ENCODE results near the gene PCF11.
"Not testable (repeated sequence)": the region's sequence is repeated elsewhere in the genome, so short reads cannot be mapped to it uniquely, and the experiment has no call there.

Gene PCF11, protein sequence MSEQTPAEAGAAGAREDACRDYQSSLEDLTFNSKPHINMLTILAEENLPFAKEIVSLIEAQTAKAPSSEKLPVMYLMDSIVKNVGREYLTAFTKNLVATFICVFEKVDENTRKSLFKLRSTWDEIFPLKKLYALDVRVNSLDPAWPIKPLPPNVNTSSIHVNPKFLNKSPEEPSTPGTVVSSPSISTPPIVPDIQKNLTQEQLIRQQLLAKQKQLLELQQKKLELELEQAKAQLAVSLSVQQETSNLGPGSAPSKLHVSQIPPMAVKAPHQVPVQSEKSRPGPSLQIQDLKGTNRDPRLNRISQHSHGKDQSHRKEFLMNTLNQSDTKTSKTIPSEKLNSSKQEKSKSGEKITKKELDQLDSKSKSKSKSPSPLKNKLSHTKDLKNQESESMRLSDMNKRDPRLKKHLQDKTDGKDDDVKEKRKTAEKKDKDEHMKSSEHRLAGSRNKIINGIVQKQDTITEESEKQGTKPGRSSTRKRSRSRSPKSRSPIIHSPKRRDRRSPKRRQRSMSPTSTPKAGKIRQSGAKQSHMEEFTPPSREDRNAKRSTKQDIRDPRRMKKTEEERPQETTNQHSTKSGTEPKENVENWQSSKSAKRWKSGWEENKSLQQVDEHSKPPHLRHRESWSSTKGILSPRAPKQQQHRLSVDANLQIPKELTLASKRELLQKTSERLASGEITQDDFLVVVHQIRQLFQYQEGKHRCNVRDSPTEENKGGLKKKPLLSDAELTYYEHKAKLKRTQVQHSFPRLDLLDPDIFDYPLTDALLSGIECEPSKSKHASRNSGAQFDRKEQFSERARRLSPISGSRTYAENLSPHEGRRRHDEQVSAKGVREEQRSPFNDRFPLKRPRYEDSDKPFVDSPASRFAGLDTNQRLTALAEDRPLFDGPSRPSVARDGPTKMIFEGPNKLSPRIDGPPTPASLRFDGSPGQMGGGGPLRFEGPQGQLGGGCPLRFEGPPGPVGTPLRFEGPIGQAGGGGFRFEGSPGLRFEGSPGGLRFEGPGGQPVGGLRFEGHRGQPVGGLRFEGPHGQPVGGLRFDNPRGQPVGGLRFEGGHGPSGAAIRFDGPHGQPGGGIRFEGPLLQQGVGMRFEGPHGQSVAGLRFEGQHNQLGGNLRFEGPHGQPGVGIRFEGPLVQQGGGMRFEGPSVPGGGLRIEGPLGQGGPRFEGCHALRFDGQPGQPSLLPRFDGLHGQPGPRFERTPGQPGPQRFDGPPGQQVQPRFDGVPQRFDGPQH (N-terminal part only)

DNA sequence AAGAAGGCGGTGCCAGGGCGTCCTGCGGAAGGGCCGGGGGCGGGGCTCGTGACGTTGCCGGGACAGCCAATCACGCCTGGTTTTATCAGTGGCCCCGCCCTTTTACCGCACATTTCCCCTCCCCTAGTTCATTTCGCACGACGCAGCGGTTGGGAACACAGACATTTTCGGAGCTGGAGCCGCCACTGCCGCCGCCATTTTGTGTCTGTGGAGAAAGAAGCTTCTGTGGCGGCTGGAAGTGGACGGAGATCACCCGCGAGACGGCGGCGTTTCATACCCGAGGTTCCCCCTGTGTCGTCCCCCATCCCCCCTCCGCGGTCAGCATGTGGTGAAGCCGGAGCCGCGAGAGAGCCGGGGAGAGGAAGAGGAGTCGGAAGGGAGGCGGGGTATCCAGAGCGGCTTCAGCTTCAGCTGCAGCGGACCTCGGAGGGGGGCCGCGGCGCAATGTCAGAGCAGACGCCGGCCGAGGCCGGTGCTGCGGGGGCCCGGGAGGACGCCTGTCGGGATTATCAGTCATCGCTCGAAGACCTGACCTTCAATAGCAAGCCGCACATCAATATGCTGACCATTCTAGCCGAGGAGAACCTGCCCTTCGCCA, at the start of gene PCF11:
TSS of gene PCF11 (plus strand) at position 136 of the 598 bp plus-strand sequence. CDS start at position 445, 309 bp downstream.
- DNase-seq: peak; percentile 82

DNA sequence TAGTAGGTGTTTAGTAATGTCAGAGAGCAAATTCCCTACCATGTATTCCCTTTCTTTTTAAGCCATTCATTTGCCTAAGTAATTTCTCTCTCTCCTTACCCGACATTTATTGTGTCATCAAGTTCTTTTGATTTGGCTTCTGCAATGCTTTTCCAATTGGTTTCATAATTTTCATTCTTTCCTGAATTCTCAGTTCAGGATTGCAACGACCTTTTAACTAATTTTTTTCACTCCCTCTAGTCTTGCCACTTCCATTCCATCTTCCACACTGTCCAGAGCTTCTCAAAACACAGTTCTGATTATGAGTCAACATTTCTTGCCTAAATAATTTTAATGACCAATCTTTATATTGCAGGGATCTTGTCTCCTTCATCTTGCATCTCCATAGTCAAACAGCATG, 44.0 kb upstream of the PCF11 start:
- DNase-seq: no peak

- DNase-seq: no peak
Observed at GRCh38 chr11:83115026-83115425, 41.9 kb upstream of the PCF11 start.

GRCh38 chr11:83115551-83115950, 41.4 kb upstream of the PCF11 start:
- DNase-seq: no peak

- no peak for DNase-seq
Observed at GRCh38 chr11:83116015-83116641, 40.8 kb upstream of the PCF11 start.

DNA sequence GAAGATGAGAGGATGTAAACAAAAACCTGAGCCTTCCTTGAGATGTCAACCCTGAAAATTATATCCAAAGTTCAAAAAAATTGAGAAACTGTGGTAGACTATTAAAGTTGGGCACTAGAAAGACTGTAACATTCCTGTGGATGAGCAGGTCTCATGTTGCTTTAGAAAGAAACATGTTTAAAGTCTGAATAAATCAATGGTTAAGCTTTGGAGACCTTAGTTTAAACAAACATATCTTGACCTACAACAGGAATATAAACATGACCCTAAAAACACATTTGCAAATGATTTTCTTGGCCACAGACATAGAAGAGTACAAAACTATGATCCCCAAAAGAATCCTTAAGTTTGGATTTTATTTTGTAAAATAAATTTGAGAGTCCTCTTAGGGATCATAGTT, 38.1 kb upstream of the PCF11 start:
- DNase-seq: no peak

DNA sequence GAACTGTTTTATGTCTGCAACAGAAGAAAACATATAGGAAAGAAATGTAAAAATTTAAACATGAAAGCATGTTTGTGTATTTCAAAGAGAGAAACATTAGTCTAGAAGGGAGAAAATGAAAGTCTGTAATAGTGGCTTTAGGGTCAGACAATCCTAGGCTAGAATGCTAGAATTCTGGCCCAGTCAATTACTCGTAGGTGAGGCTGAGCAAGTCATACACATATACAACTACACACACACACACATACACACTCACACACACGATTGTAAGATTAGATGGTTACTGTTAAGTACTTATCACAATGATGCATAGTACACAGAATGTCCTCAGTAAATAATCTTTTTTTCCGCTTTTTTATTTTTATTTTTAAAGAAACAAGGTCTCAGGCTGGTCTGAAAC, 37.7 kb upstream of the PCF11 start:
- no peak for DNase-seq

DNA sequence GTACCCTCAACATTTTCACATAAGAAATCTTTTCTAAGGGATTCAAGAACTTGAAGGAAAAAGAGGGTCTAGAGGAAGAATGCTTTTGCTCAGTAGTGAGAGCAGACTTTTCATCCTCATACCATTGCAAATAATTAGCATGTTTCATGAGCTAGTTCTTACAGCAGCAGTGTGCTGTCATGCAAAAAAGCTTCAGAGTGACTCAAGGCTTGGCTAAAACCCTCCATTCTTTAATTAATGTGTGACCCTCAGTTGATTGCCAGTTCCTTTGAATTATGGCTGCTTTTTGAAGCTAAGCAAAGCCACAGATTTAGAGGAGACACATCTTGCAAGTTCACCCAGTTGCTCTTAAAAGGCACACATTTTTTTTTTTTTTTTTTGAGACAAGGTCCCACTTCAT, 36.6 kb upstream of the PCF11 start:
- no peak for DNase-seq

- DNase-seq: no peak
Observed at GRCh38 chr11:83122050-83122449, 34.9 kb upstream of the PCF11 start.

DNA sequence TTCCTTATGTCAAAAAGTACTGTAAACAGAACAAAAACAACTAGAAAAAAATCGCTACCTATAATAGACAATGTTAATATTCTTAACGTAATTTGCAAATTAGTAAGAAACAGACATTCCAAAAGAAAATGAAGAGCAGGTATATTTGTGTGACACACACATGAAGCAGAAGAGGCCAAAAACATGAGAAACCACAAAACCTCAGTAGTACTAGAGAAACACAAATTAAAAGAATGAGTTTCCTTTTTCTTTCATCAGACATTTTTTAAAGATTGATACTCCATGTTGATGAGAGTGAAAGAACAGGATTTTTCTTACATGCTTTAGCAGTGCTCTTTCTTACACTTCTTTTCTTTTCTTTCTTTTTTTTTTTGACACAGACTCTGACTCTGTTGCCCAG, 34.2 kb upstream of the PCF11 start:
- DNase-seq: no peak

- no peak for DNase-seq
Observed at GRCh38 chr11:83124636-83125424, 32.1 kb upstream of the PCF11 start.

DNA sequence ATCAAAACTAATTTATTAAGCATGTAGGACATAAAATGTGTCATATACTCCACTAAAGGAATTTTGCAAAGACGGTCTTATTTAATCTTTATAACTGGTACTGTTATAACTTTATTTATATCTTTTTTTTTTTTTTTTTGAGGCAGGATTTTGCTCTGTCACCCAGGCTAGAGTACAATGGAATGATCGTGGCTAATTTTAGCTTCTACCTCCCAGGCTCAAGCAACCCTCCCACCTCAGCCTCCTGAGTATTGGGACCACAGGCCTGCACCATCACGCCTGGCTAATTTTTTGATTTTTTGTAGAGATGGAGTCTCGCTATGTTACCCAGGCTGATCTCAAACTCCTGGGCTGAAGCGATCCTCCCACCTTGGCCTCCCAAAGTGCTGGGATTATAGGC, 31.4 kb upstream of the PCF11 start:
- DNase-seq: no peak

DNA sequence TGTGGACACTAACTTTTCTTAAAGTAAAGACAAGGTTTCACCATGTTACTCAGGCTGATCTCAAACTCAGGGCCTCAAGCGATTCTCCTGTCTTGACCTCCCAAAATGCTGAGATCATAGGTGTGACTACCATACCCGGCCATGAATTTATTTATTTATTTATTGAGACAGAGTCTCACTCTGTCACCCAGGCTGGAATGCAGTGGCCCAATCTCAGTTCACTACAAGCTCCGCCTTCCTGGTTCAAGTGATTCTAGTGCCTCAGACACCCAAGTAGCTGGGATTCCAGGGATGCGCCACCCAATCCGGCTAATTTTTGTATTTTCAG, 29.7 kb upstream of the PCF11 start:
- DNase-seq: no peak

- DNase-seq: no peak
Observed at GRCh38 chr11:83132191-83132590, 24.7 kb upstream of the PCF11 start.

GRCh38 chr11:83133266-83133665, 23.7 kb upstream of the PCF11 start:
- not testable (repeated sequence) for DNase-seq

GRCh38 chr11:83139310-83139709, 17.6 kb upstream of the PCF11 start:
- DNase-seq: no peak

DNA sequence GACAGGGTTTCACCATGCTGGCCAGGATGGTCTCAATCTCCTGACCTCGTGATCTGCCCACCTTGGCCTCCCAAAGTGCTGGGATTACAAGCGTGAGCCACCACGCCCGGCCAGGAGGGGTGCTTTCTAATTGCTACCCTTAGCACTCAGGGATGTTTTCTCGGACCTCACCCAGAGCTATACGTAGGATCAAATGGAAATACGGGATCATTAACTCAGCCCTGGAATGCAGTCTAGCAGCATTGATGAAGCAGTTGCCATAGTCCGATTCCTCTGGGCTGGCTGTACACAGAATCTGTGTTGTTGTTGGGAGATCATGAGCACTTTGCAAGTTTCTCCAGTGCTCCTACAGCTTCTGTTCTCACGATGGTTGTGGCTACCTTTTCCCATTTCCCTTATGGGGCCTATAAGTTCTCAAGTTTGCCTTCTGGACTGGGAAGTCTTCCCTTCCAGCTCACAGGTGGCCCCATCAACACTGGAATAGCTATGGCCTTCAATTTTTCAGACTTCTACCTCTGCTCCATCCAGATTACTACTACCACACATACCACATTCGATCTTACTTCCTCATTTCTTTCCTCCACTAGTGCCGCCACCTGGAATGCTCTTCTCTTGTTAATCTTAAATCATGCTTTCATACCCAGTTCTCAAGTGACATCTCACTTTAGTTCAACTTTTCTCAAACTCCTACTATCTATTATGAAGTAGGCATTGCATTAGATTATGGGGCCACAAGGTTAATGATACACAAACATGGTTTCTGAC, 16.1 kb upstream of the PCF11 start:
- DNase-seq: no peak

GRCh38 chr11:83147895-83148294, 9.0 kb upstream of the PCF11 start:
- no peak for DNase-seq

GRCh38 chr11:83150450-83150849, 6.5 kb upstream of the PCF11 start:
- no peak for DNase-seq

GRCh38 chr11:83151274-83151977, 5.5 kb upstream of the PCF11 start:
- no peak for DNase-seq

Measured in 8988T (cell line).